Duodenal mucosa (tissue), 2 donors: ENCODE measurements around the gene OR13J1.
"Not testable (repeated sequence)": the region's sequence is repeated elsewhere in the genome, so short reads cannot be mapped to it uniquely, and the experiment has no call there.

Experiments used
- H3K27ac ChIP-seq: one replicate; pipeline ENCODE4 v1.7.0; 2013; ENCODE audit warnings: low read depth, low read length
- H3K27me3 ChIP-seq, 2 donors: one replicate each; pipeline ENCODE4 v1.7.0; 2013; ENCODE audit warnings: low read length in 2 of 2, control low read depth in 1 of 2; ENCODE audit not compliant: insufficient read depth in 2 of 2, control insufficient read depth in 1 of 2
- H3K36me3 ChIP-seq, 2 donors: one replicate each; pipeline ENCODE4 v1.7.0; 2013; ENCODE audit warnings: low read length in 2 of 2, control low read depth in 1 of 2; ENCODE audit not compliant: insufficient read depth in 2 of 2, control insufficient read depth in 1 of 2
- H3K4me1 ChIP-seq, 2 donors: one replicate each; pipeline ENCODE4 v1.7.0; 2013; ENCODE audit warnings: low read length in 2 of 2, control low read depth in 1 of 2; ENCODE audit not compliant: insufficient read depth in 2 of 2, control insufficient read depth in 1 of 2
- H3K4me3 ChIP-seq, 2 donors: one replicate each; pipeline ENCODE4 v1.7.0; 2013; ENCODE audit warnings: low read length in 2 of 2, low read depth in 1 of 2
- H3K9ac ChIP-seq, 2 donors: one replicate each; pipeline ENCODE4 v1.7.0; 2013; ENCODE audit warnings: low read length in 2 of 2, low read depth in 1 of 2
- H3K9me3 ChIP-seq, 2 donors: one replicate each; pipeline ENCODE4 v1.7.0; 2013; ENCODE audit warnings: low read length in 2 of 2, control low read depth in 1 of 2; ENCODE audit not compliant: control insufficient read depth in 1 of 2

The OR13J1 gene

GRCh38 chr9:35904338-35904737 is 34.1 kb upstream of the OR13J1 start:
- H3K27ac ChIP-seq: no peak overlapping the region
- peaks cover 46 to 49% of the 10 kb centered on the region in 2 donors for H3K4me1 ChIP-seq
- H3K9ac ChIP-seq: no peak overlapping the region
- no peak overlapping the region for H3K4me3 ChIP-seq
- H3K36me3 ChIP-seq: no peaks in the 10 kb centered on the region
- H3K27me3 ChIP-seq: no peaks in the 10 kb centered on the region
- no peaks in the 10 kb centered on the region for H3K9me3 ChIP-seq

- no peaks in the 10 kb centered on the region for H3K27me3 ChIP-seq
- no peaks in the 10 kb centered on the region for H3K9me3 ChIP-seq
- no peak overlapping the region for H3K9ac ChIP-seq
- no peak overlapping the region for H3K27ac ChIP-seq
- no peak overlapping the region for H3K4me3 ChIP-seq
- H3K4me1 ChIP-seq: peaks cover 33 to 36% of the 10 kb centered on the region in 2 donors
- H3K36me3 ChIP-seq: no peaks in the 10 kb centered on the region
Measured at GRCh38 chr9:35903049-35903448, 32.8 kb upstream of the OR13J1 start.

GRCh38 chr9:35899021-35899420 is 28.8 kb upstream of the OR13J1 start:
- no peak overlapping the region for H3K27ac ChIP-seq
- H3K4me1 ChIP-seq: no peaks in the 10 kb centered on the region
- no peak overlapping the region for H3K4me3 ChIP-seq
- no peaks in the 10 kb centered on the region for H3K27me3 ChIP-seq
- no peaks in the 10 kb centered on the region for H3K9me3 ChIP-seq
- H3K9ac ChIP-seq: no peak overlapping the region
- H3K36me3 ChIP-seq: no peaks in the 10 kb centered on the region

- no peaks in the 10 kb centered on the region for H3K27me3 ChIP-seq
- H3K27ac ChIP-seq: no peak overlapping the region
- no peaks in the 10 kb centered on the region for H3K4me1 ChIP-seq
- no peak overlapping the region for H3K4me3 ChIP-seq
- H3K9me3 ChIP-seq: no peaks in the 10 kb centered on the region
- no peaks in the 10 kb centered on the region for H3K36me3 ChIP-seq
- H3K9ac ChIP-seq: no peak overlapping the region
Measured at GRCh38 chr9:35898337-35898736, 28.1 kb upstream of the OR13J1 start.

- H3K36me3 ChIP-seq, H3K27ac ChIP-seq, H3K4me1 ChIP-seq, H3K9me3 ChIP-seq, H3K27me3 ChIP-seq, H3K4me3 ChIP-seq, H3K9ac ChIP-seq: not testable (repeated sequence)
Measured at GRCh38 chr9:35897376-35898099, 27.3 kb upstream of the OR13J1 start.

GRCh38 chr9:35896570-35896969 is 26.4 kb upstream of the OR13J1 start:
- no peak overlapping the region for H3K27ac ChIP-seq
- no peaks in the 10 kb centered on the region for H3K9me3 ChIP-seq
- H3K4me1 ChIP-seq: no peaks in the 10 kb centered on the region
- no peak overlapping the region for H3K9ac ChIP-seq
- no peaks in the 10 kb centered on the region for H3K36me3 ChIP-seq
- H3K27me3 ChIP-seq: no peaks in the 10 kb centered on the region
- H3K4me3 ChIP-seq: no peak overlapping the region

- Histone ChIP-seq H3K9ac (no peak overlapping the region), H3K36me3 (no peaks in the 10 kb centered on the region), H3K9me3 (no peaks in the 10 kb centered on the region), H3K27ac (no peak overlapping the region), H3K27me3 (no peaks in the 10 kb centered on the region), H3K4me1 (no peaks in the 10 kb centered on the region), H3K4me3 (no peak overlapping the region)
Measured at GRCh38 chr9:35892051-35892450, 21.9 kb upstream of the OR13J1 start.

- H3K4me1 ChIP-seq: no peaks in the 10 kb centered on the region
- H3K36me3 ChIP-seq: no peaks in the 10 kb centered on the region
- H3K9ac ChIP-seq: no peak overlapping the region
- no peak overlapping the region for H3K27ac ChIP-seq
- no peak overlapping the region for H3K4me3 ChIP-seq
- H3K9me3 ChIP-seq: no peaks in the 10 kb centered on the region
- no peaks in the 10 kb centered on the region for H3K27me3 ChIP-seq
Measured at GRCh38 chr9:35891646-35892045, 21.4 kb upstream of the OR13J1 start.

- not testable (repeated sequence) for H3K27me3 ChIP-seq, H3K36me3 ChIP-seq, H3K27ac ChIP-seq, H3K9ac ChIP-seq, H3K4me1 ChIP-seq, H3K4me3 ChIP-seq, H3K9me3 ChIP-seq
Measured at GRCh38 chr9:35884908-35885307, 14.7 kb upstream of the OR13J1 start.

GRCh38 chr9:35882996-35883395 is 12.8 kb upstream of the OR13J1 start:
- H3K9me3 ChIP-seq: no peaks in the 10 kb centered on the region
- no peaks in the 10 kb centered on the region for H3K36me3 ChIP-seq
- H3K4me1 ChIP-seq: no peaks in the 10 kb centered on the region
- no peak overlapping the region for H3K27ac ChIP-seq
- no peak overlapping the region for H3K9ac ChIP-seq
- H3K4me3 ChIP-seq: no peak overlapping the region
- H3K27me3 ChIP-seq: no peaks in the 10 kb centered on the region
